Heart left ventricle (tissue), 13 donors: Measurements from ENCODE around the gene SLK.

ENCODE experiments used
- POLR2A ChIP-seq, 2 donors: fragments of 450-650 bp; IDR thresholded peaks; one replicate each; pipeline ENCODE4 v1.6.1; 2017; ENCODE audit warnings: antibody characterized with exemption in 2 of 2, mild to moderate bottlenecking in 2 of 2, moderate library complexity in 2 of 2
- TF ChIP-seq, protein P1 (sequence below), 12 donors: fragments of 200-600 bp; sonication (generic) in 4 of 12; IDR thresholded peaks; one replicate each; pipeline versions ENCODE4 v1.5.0 to v1.8.0; 2018 to 2022; ENCODE audit warnings: antibody characterized with exemption in 12 of 12, mild to moderate bottlenecking in 5 of 12
- donor health status: ischemic (EF 13 %, LVEDD 7.1; RV severe dilation, severe dysfunction).
- donor health status: DM: no; HTN: yes; CAD: no.
- donor health status: DM: no; HTN: no; CAD: no.
- donor health status: ischemic (EF 25% LVEDD 6.9; RV normal size, moderate dysfunction).
- donor health status: ischemic (EF 25% LVEDD 5.7; RV mildly dilated, moderate dysfunction).
- donor health status: ischemic (EF 35%, LVEDD 5.7; RV mildly dilated, moderate dysfunction).
- donor health status: nonischemic (EF 11% LVEDD 7.7; RV severe dilation, severe dysfunction).
- donor health status: DM: yes; HTN: yes; CAD: no.
- donor health status: PGD.
- donor health status: ischemic (EF 29% LVEDD 5.4; RV normal size, mild dysfunction).
- donor health status: nonischemic (EF 23%, LVEDD 6.1; RV moderate dilation, normal function).

DNA sequence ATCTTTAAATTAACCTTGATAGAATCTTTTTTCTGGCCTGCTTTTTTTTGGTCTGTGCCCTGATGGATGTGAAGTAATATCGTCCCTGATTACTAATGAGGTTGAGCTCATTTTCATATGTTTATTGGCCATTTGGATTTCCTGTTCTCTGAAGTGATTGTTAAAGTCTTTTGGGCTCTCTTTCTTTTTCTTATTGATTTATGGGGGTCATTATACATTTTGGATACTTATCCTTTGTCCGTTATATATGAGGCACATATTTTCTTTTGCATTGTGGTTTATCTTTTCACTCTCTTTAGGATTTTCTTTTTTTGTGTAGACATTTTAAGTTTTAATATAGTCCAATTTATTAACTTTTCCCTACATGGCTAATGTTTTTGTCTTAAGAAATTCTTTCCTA lies 12.6 kb downstream of the SLK start:
- TF ChIP-seq, protein P1, sequence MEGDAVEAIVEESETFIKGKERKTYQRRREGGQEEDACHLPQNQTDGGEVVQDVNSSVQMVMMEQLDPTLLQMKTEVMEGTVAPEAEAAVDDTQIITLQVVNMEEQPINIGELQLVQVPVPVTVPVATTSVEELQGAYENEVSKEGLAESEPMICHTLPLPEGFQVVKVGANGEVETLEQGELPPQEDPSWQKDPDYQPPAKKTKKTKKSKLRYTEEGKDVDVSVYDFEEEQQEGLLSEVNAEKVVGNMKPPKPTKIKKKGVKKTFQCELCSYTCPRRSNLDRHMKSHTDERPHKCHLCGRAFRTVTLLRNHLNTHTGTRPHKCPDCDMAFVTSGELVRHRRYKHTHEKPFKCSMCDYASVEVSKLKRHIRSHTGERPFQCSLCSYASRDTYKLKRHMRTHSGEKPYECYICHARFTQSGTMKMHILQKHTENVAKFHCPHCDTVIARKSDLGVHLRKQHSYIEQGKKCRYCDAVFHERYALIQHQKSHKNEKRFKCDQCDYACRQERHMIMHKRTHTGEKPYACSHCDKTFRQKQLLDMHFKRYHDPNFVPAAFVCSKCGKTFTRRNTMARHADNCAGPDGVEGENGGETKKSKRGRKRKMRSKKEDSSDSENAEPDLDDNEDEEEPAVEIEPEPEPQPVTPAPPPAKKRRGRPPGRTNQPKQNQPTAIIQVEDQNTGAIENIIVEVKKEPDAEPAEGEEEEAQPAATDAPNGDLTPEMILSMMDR (IDR thresholded peaks at IDR 0.05): no peak
- TF ChIP-seq POLR2A (IDR thresholded peaks at IDR 0.05): no peak
